Endothelial cell of umbilical vein (primary cell): Measurements from ENCODE around the gene TCF7L2. TPM values are rescaled to one million over a fixed set of nuclear protein-coding genes. Genes with fewer than 3 reads are reported as not detected.

ENCODE experiments used
- BruUV-seq: library from RNA; stranded (reverse); fragments of 400-500 nt; replicated peaks from 2 replicates; lab custom pipeline; 2021; lab: Mats Ljungman, UMichigan
- CTCF ChIA-PET: fragments of 300-600, 350-600 bp; sonication (Branson Sonifier 250); formaldehyde crosslinking; loops from one replicate; lab custom pipeline; 2021; ENCODE audit warnings: antibody characterized with exemption, inconsistent platforms; lab: Charles Lee
- POLR2A ChIA-PET: fragments of 300-600, 350-600 bp; sonication (Branson Sonifier 250); formaldehyde crosslinking; loops from one replicate; lab custom pipeline; 2021; ENCODE audit warnings: antibody characterized with exemption, inconsistent platforms; lab: Charles Lee
- DNase-seq: peaks from one replicate; pipeline ENCODE4 v3.0.0-alpha.2; 2011; ENCODE audit warnings: low read depth, low spot score
- FAIRE-seq: peaks from 2 replicates; lab custom pipeline; 2011; peaks lifted over from hg19 to GRCh38; lab: Jason Lieb, UNC
- H2AFZ ChIP-seq: 2 replicates; pipeline ENCODE4 v1.6.0; 2012; ENCODE audit warnings: low read depth, low read length, control low read depth, inconsistent platforms
- H3K27ac ChIP-seq: 2 replicates; pipeline ENCODE4 v1.5.1; 2011; ENCODE audit warnings: low read depth, mild to moderate bottlenecking, control low read depth, low read length, moderate library complexity; ENCODE audit not compliant: insufficient read depth
- H3K27me3 ChIP-seq, 2 experiments: 2 replicates each; pipeline versions ENCODE4 v1.6.0 to v1.6.1; 2011; ENCODE audit warnings: low read length in 2 of 2, mixed read lengths in 1 of 2; ENCODE audit not compliant: control insufficient read depth in 2 of 2, insufficient read depth in 2 of 2
- H3K36me3 ChIP-seq, 2 experiments: 2 replicates in 1 of 2; 3 replicates in 1 of 2; pipeline ENCODE4 v1.5.1; 2011; ENCODE audit warnings: low read length in 2 of 2, mild to moderate bottlenecking in 1 of 2, moderate library complexity in 1 of 2; ENCODE audit not compliant: control insufficient read depth in 2 of 2, insufficient read depth in 2 of 2; ENCODE audit errors: extremely low read depth in 1 of 2
- H3K4me1 ChIP-seq: 3 replicates; pipeline ENCODE4 v1.5.1; 2011; ENCODE audit warnings: mild to moderate bottlenecking, low read length; ENCODE audit not compliant: control insufficient read depth, insufficient read depth; ENCODE audit errors: extremely low read depth
- H3K4me2 ChIP-seq: 2 replicates; pipeline ENCODE4 v1.6.1; 2011; ENCODE audit warnings: low read length, control low read depth, mixed read lengths; ENCODE audit not compliant: insufficient read depth
- H3K4me3 ChIP-seq, 3 experiments: fragments of 200-600 bp in 1 of 3; sonication (generic), shearing (Covaris generic) in 1 of 3; replicated peaks in 1 of 3; 2 replicates each; pipeline ENCODE4 v1.5.1; 2011 to 2016; ENCODE audit warnings: control low read depth in 3 of 3, low read length in 3 of 3, mild to moderate bottlenecking in 2 of 3, inconsistent platforms in 1 of 3, low read depth in 1 of 3, moderate library complexity in 1 of 3; ENCODE audit not compliant: insufficient read depth in 1 of 3
- H3K79me2 ChIP-seq: 2 replicates; pipeline ENCODE4 v1.6.0; 2012; ENCODE audit warnings: low read length, inconsistent platforms; ENCODE audit not compliant: control insufficient read depth, insufficient read depth
- H3K9ac ChIP-seq: replicated peaks from 2 replicates; pipeline ENCODE3; 2011; ENCODE audit warnings: low read length, control low read depth; ENCODE audit not compliant: insufficient read depth; ENCODE audit errors: extremely low read depth
- H3K9me1 ChIP-seq: replicated peaks from 3 replicates; pipeline ENCODE4 v1.6.0; 2011; ENCODE audit warnings: mild to moderate bottlenecking, low read length; ENCODE audit not compliant: control insufficient read depth, insufficient read depth; ENCODE audit errors: extremely low read depth
- H3K9me3 ChIP-seq: replicated peaks from 2 replicates; pipeline ENCODE4 v1.5.1; 2012; ENCODE audit warnings: low read length, inconsistent platforms; ENCODE audit not compliant: control insufficient read depth, insufficient read depth
- H4K20me1 ChIP-seq: replicated peaks from 2 replicates; pipeline ENCODE3; 2011; ENCODE audit warnings: mild to moderate bottlenecking, low read length; ENCODE audit not compliant: control insufficient read depth, insufficient read depth; ENCODE audit errors: extremely low read depth
- CTCF ChIP-seq, 2 donors: IDR thresholded peaks; 1 replicate in 1 of 2; 2 replicates in 1 of 2; pipeline ENCODE4 v1.5.1; 2011; ENCODE audit warnings: low read length in 2 of 2, mild to moderate bottlenecking in 2 of 2, moderate library complexity in 2 of 2, control low read depth in 1 of 2, inconsistent platforms in 1 of 2, low read depth in 1 of 2; ENCODE audit not compliant: insufficient read depth in 1 of 2; ENCODE audit errors: extremely low read depth in 1 of 2
- EZH2 ChIP-seq: IDR thresholded peaks from 2 replicates; pipeline ENCODE4 v1.6.1; 2012; ENCODE audit warnings: borderline replicate concordance, low read depth, mild to moderate bottlenecking, moderate library complexity, low read length, inconsistent platforms; ENCODE audit not compliant: severe bottlenecking
- FOS ChIP-seq: IDR thresholded peaks from 2 replicates; pipeline ENCODE4 v1.6.1; 2011; ENCODE audit warnings: mild to moderate bottlenecking, low read length, moderate library complexity, borderline replicate concordance; ENCODE audit not compliant: insufficient read depth
- GATA2 ChIP-seq: IDR thresholded peaks from 2 replicates; pipeline ENCODE4 v1.7.0; 2011; ENCODE audit warnings: low read depth, mild to moderate bottlenecking, moderate library complexity, mixed read lengths, low read length; ENCODE audit not compliant: insufficient read length, insufficient read depth
- JUN ChIP-seq: IDR thresholded peaks from 2 replicates; pipeline ENCODE4 v1.6.1; 2011; ENCODE audit warnings: borderline replicate concordance, low read depth; ENCODE audit not compliant: insufficient read length, insufficient read depth
- MYC ChIP-seq: IDR thresholded peaks from one replicate; pipeline ENCODE4 v1.6.1; 2011; ENCODE audit warnings: mild to moderate bottlenecking, low read depth, low read length
- POLR2A ChIP-seq: IDR thresholded peaks from 2 replicates; pipeline ENCODE4 v1.6.1; 2012; ENCODE audit warnings: low read depth, mild to moderate bottlenecking, control low read depth, low read length
- POLR2AphosphoS5 ChIP-seq: IDR thresholded peaks from 2 replicates; pipeline ENCODE4 v1.6.1; 2012; ENCODE audit warnings: low read depth, mild to moderate bottlenecking, control low read depth, low read length, moderate library complexity; ENCODE audit not compliant: insufficient read depth
- dilution Hi-C: fragments of 300-500 bp; cut with MboI; formaldehyde crosslinking; loops from one replicate; pipeline ENCODE4 v1.15.0; 2019; ENCODE audit warnings: low sequenced_read_pairs; ENCODE audit not compliant: extremely low pct_ligation_motif_present
- intact Hi-C: fragments of 100-400 bp; cut with micrococcal nuclease; formaldehyde crosslinking; loops from one replicate; pipeline ENCODE4 v1.10.0; 2022
- polyA plus RNA-seq, 4 experiments: library from polyadenylated mRNA; depleted of rRNA in 3 of 4; stranded (reverse) in 3 of 4; unstranded in 1 of 4; fragments of >200 nt; gene quantifications; 2 replicates each; pipeline versions ENCODE4 v1.2.1 to v1.2.3, GENCODE V29; 2011 to 2012; ENCODE audit warnings: missing spikeins in 1 of 4
- total RNA-seq: library from RNA; stranded (reverse); gene quantifications from 2 replicates; pipeline ENCODE4 v1.2.3, GENCODE V29; 2021
- TF ChIP-seq, protein P1 (sequence below): IDR thresholded peaks from 2 replicates; pipeline ENCODE4 v1.6.1; 2011; ENCODE audit not compliant: insufficient read depth, insufficient read length

TCF7L2 gene
- total and polyA plus RNA-seq, 2 donors (not counting 3 experiments of a cell fraction or from before 2014, with no cell fraction given), result 9.9 to 21.8 TPM

GRCh38 chr10:112956631-112957350 is 6.7 kb downstream of the TCF7L2 start:
- POLR2A ChIA-PET, result no interaction called here
- intact Hi-C loops (no loop called here), dilution Hi-C loops (no loop called here)
- no peak overlapping the region for H3K4me3 ChIP-seq
- TF ChIP-seq FOS, result no peak
- no peak for TF ChIP-seq POLR2A
- TF ChIP-seq GATA2, result no peak
- TF ChIP-seq JUN, result no peak
- no peak for TF ChIP-seq EZH2
- no peak for TF ChIP-seq CTCF (IDR thresholded peaks at IDR 0.05; ENCODE audit: extremely low read depth in 1 of 2, insufficient read depth in 1 of 2, low read depth in 1 of 2, low read length in 2 of 2)
- TF ChIP-seq, protein P1, sequence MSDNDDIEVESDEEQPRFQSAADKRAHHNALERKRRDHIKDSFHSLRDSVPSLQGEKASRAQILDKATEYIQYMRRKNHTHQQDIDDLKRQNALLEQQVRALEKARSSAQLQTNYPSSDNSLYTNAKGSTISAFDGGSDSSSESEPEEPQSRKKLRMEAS, result no peak
- TF ChIP-seq POLR2AphosphoS5, result no peak
- no peak for TF ChIP-seq MYC
- H3K4me2 ChIP-seq, result peak overlapping the region; percentile 100
- no peaks in the 10 kb centered on the region for H3K36me3 ChIP-seq
- CTCF ChIA-PET, result interaction anchor here (1.4 kb wide), 1 partner anchor 10 kb away, joined by 6 read pairs; no protein-coding TSS in a partner anchor
- no TSS peak for BruUV-seq
- H3K4me1 ChIP-seq, result peaks cover 53% of the 10 kb centered on the region
- H4K20me1 ChIP-seq, result no peaks in the 10 kb centered on the region
- no peak overlapping the region for H3K9ac ChIP-seq
- H3K9me1 ChIP-seq, result no peaks in the 10 kb centered on the region
- H3K9me3 ChIP-seq, result no peaks in the 10 kb centered on the region
- DNase-seq (peak; percentile 55), FAIRE-seq (no peak)
- no peak overlapping the region for H3K27ac ChIP-seq
- H3K27me3 ChIP-seq, result no peaks in the 10 kb centered on the region
- H3K79me2 ChIP-seq, result peaks cover 69% of the 10 kb centered on the region
- no peak overlapping the region for H2AFZ ChIP-seq
